Muscle of leg (tissue), 9 donors: ENCODE measurements around the gene SIT1. TPM values are rescaled to one million over a fixed set of nuclear protein-coding genes. Genes with fewer than 3 reads are reported as not detected.

Experiments
- polyA plus RNA-seq, 8 donors: library from polyadenylated mRNA; unstranded; fragments of 120-200 nt; gene quantifications; one replicate each; pipeline versions ENCODE4 v1.2.1 to v1.2.3, GENCODE V29; 2013; ENCODE audit warnings: inconsistent platforms in 1 of 8, low replicate concordance in 1 of 8; ENCODE audit not compliant: insufficient read length in 8 of 8, insufficient read depth in 1 of 8
- total RNA-seq: library from RNA; stranded (reverse); fragments of 120-200 nt; gene quantifications from one replicate; pipeline ENCODE4 v1.2.4, GENCODE V29; 2013

The SIT1 gene
- total and polyA plus RNA-seq, 9 donors = 0.09 to 1.7 (median 0.24) TPM; not detected in 3

Other genes starting within 250 kb of the SIT1 start
- gene RUSC2, start 160.8 kb downstream of the SIT1 start, total RNA-seq = 33.7 TPM
- 10 to 100 TPM; 53.1 to 72.4 (median 62.0) TPM for gene RUSC2, start 160.8 kb downstream of the SIT1 start, polyA plus RNA-seq
- gene TESK1, start 45.7 kb downstream of the SIT1 start, total RNA-seq = 12.8 TPM
- gene TESK1, start 45.7 kb downstream of the SIT1 start, polyA plus RNA-seq = 10 to 100 TPM; 29.2 to 47.3 (median 39.9) TPM
- 1.6 TPM for gene CD72, start 32.5 kb downstream of the SIT1 start, total RNA-seq
- gene CD72, start 32.5 kb downstream of the SIT1 start, polyA plus RNA-seq = 1 to 10 TPM; 1.2 to 2.9 (median 1.8) TPM
- gene RMRP, start 7.1 kb upstream of the SIT1 start, total RNA-seq = 19,485 TPM
- not detected for gene RMRP, start 7.1 kb upstream of the SIT1 start, polyA plus RNA-seq
- gene CCDC107, start 7.4 kb upstream of the SIT1 start, total RNA-seq = 14.4 TPM
- 10 to 100 TPM; 16.0 to 23.6 (median 18.0) TPM for gene CCDC107, start 7.4 kb upstream of the SIT1 start, polyA plus RNA-seq
- 1.4 TPM for gene ARHGEF39, start 14.3 kb upstream of the SIT1 start, total RNA-seq
- gene ARHGEF39, start 14.3 kb upstream of the SIT1 start, polyA plus RNA-seq = 1 to 10 TPM; 3.9 to 7.7 (median 5.6) TPM
- gene CA9, start 23.0 kb upstream of the SIT1 start, total RNA-seq = 0.49 TPM
- 1 to 10 TPM in 2 of 8 donors, under 1 TPM in 6; 0.52 to 2.4 (median 0.71) TPM for gene CA9, start 23.0 kb upstream of the SIT1 start, polyA plus RNA-seq
- gene TPM2, start 39.0 kb upstream of the SIT1 start, total RNA-seq = 5,909 TPM
- 1,000 to 10,000 TPM; 4,794 to 8,701 (median 8,114) TPM for gene TPM2, start 39.0 kb upstream of the SIT1 start, polyA plus RNA-seq
- 78.0 TPM for gene TLN1, start 81.3 kb upstream of the SIT1 start, total RNA-seq
- gene TLN1, start 81.3 kb upstream of the SIT1 start, polyA plus RNA-seq = 100 to 1,000 TPM in 7 of 8 donors, 10 to 100 TPM in 1; 90.7 to 133 (median 118) TPM
- gene CREB3, start 81.7 kb upstream of the SIT1 start, total RNA-seq = 27.0 TPM
- gene CREB3, start 81.7 kb upstream of the SIT1 start, polyA plus RNA-seq = 10 to 100 TPM; 23.5 to 30.7 (median 26.4) TPM
- gene GBA2, start 98.3 kb upstream of the SIT1 start, total RNA-seq = 42.9 TPM
- gene GBA2, start 98.3 kb upstream of the SIT1 start, polyA plus RNA-seq = 10 to 100 TPM; 44.7 to 82.5 (median 62.0) TPM
- 11.4 TPM for gene RGP1, start 98.4 kb upstream of the SIT1 start, total RNA-seq
- 10 to 100 TPM; 15.5 to 23.6 (median 19.7) TPM for gene RGP1, start 98.4 kb upstream of the SIT1 start, polyA plus RNA-seq
- 0.18 TPM for gene MSMP, start 103.3 kb upstream of the SIT1 start, total RNA-seq
- under 1 TPM in 2 of 8 donors, not detected in 6; 0.42 to 0.50 TPM for gene MSMP, start 103.3 kb upstream of the SIT1 start, polyA plus RNA-seq
- 16.8 TPM for gene NPR2, start 140.7 kb upstream of the SIT1 start, total RNA-seq
- 10 to 100 TPM; 21.6 to 37.3 (median 27.1) TPM for gene NPR2, start 140.7 kb upstream of the SIT1 start, polyA plus RNA-seq
- gene SPAG8, start 161.3 kb upstream of the SIT1 start, total RNA-seq = 1.5 TPM
- gene SPAG8, start 161.3 kb upstream of the SIT1 start, polyA plus RNA-seq = 1 to 10 TPM; 1.3 to 3.1 (median 2.1) TPM
- 33.6 TPM for gene HINT2, start 164.1 kb upstream of the SIT1 start, total RNA-seq
- 10 to 100 TPM; 24.5 to 35.6 (median 30.0) TPM for gene HINT2, start 164.1 kb upstream of the SIT1 start, polyA plus RNA-seq
- not detected for gene FAM221B, start 177.8 kb upstream of the SIT1 start, total RNA-seq
- under 1 TPM; 0.08 to 0.26 (median 0.20) TPM for gene FAM221B, start 177.8 kb upstream of the SIT1 start, polyA plus RNA-seq
- 5.1 TPM for gene TMEM8B, start 178.3 kb upstream of the SIT1 start, total RNA-seq
- gene TMEM8B, start 178.3 kb upstream of the SIT1 start, polyA plus RNA-seq = 10 to 100 TPM; 12.8 to 22.3 (median 18.0) TPM
- not detected for gene OR13J1, start 219.5 kb upstream of the SIT1 start, total RNA-seq
- gene OR13J1, start 219.5 kb upstream of the SIT1 start, polyA plus RNA-seq = under 1 TPM in 5 of 8 donors, not detected in 3; 0.07 to 0.29 (median 0.13) TPM